Vagina (tissue), 2 donors: ENCODE measurements around the gene CFAP53.

Experiments
- POLR2A ChIP-seq, 2 donors: fragments of 450-650 bp; IDR thresholded peaks; one replicate each; pipeline ENCODE4 v1.6.1; 2017; ENCODE audit warnings: antibody characterized with exemption in 2 of 2, mild to moderate bottlenecking in 2 of 2, moderate library complexity in 2 of 2
- POLR2AphosphoS5 ChIP-seq, 2 donors: sonication (generic); formaldehyde crosslinking; IDR thresholded peaks; one replicate each; pipeline ENCODE4 v1.9.0; 2017; ENCODE audit warnings: antibody characterized with exemption in 2 of 2, mild to moderate bottlenecking in 2 of 2, low read depth in 1 of 2; ENCODE audit not compliant: insufficient read depth in 1 of 2
- TF ChIP-seq, protein P1 (sequence below), 3 experiments: fragments of 450-650 bp in 2 of 3; fragments of 200-600 bp in 1 of 3; sonication (generic) in 1 of 3; IDR thresholded peaks; one replicate each; pipeline ENCODE4 v1.5.1; 2017 to 2019; ENCODE audit warnings: antibody characterized with exemption in 3 of 3, mild to moderate bottlenecking in 2 of 3, moderate library complexity in 2 of 3

DNA sequence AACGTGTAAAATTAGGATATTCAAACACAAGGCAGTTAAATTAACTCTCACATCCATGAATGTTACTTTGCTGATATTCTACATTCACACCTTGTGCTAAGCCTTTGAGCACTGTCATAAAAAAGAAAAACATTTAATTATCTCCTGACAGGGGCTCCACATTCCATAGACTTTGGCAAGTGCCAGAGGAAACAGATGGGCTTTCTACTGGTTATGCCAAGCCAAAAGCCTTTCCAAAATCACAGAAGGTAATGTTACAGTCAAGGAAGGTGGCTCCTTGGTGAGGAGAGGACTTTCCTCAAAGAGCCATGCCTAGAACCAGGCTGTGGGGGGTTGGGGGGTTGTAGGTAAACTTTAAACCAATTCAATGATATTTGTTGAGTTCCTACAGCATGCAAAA is 83.8 kb downstream of the CFAP53 start:
- TF ChIP-seq, protein P1, sequence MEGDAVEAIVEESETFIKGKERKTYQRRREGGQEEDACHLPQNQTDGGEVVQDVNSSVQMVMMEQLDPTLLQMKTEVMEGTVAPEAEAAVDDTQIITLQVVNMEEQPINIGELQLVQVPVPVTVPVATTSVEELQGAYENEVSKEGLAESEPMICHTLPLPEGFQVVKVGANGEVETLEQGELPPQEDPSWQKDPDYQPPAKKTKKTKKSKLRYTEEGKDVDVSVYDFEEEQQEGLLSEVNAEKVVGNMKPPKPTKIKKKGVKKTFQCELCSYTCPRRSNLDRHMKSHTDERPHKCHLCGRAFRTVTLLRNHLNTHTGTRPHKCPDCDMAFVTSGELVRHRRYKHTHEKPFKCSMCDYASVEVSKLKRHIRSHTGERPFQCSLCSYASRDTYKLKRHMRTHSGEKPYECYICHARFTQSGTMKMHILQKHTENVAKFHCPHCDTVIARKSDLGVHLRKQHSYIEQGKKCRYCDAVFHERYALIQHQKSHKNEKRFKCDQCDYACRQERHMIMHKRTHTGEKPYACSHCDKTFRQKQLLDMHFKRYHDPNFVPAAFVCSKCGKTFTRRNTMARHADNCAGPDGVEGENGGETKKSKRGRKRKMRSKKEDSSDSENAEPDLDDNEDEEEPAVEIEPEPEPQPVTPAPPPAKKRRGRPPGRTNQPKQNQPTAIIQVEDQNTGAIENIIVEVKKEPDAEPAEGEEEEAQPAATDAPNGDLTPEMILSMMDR (IDR thresholded peaks at IDR 0.05), result no peak
- TF ChIP-seq POLR2A (IDR thresholded peaks at IDR 0.05) (no peak), POLR2AphosphoS5 (IDR thresholded peaks at IDR 0.05; ENCODE audit: insufficient read depth in 1 of 2, low read depth in 1 of 2) (no peak)
